ENCODE results near the gene TBCCD1. TPM values are rescaled to one million over a fixed set of nuclear protein-coding genes. Genes with fewer than 3 reads are reported as not detected.

The TBCCD1 gene
- total and polyA plus RNA-seq, 2 experiments from 2014 or later: 5.8 to 16.7 TPM

- H3K27me3 Mint-ChIP-seq (ENCODE audit: insufficient read depth, low read depth, poor library complexity): no peaks in the 10 kb centered on the region
- H3K4me1 Mint-ChIP-seq: peaks cover 5% of the 10 kb centered on the region; the same call in 1 of the 3 replicates
- no peak for DNase-seq (ENCODE audit: low spot score)
- Histone ChIP-seq H3K9me2 (ENCODE audit: insufficient read depth) (no peaks in the 10 kb centered on the region), H3K4me3 (no peak within 1 kb of the TSS), H3K4me1 (ENCODE audit: insufficient read depth) (no peaks in the 10 kb centered on the region), H3K27me3 (ENCODE audit: insufficient read depth) (no peaks in the 10 kb centered on the region), H4K20me1 (replicated peaks; ENCODE audit: insufficient read depth) (peaks cover 4% of the 10 kb centered on the region; the same call in 1 of the 2 replicates), H3F3A (replicated peaks; ENCODE audit: low read depth) (no peaks in the 10 kb centered on the region), H3K27ac (ENCODE audit: low read depth) (no peak within 1 kb of the TSS), H3K79me2 (replicated peaks; ENCODE audit: insufficient read depth) (no peaks in the 10 kb centered on the region), H3K36me3 (ENCODE audit: insufficient read depth) (no peaks in the 10 kb centered on the region; the same call in 1 of the 2 replicates), H3K4me2 (no peak within 1 kb of the TSS), H2AFZ (no peak within 1 kb of the TSS)
- H3K9me3 Mint-ChIP-seq: no peaks in the 10 kb centered on the region
- TF ChIP-seq POLR2AphosphoS5 (IDR thresholded peaks at IDR 0.05; ENCODE audit: low read depth) (no peak), ZNF114 (CRISPR knock-in tag; IDR thresholded peaks at IDR 0.05) (no peak), JUNB (IDR thresholded peaks at IDR 0.05; ENCODE audit: unreplicated experiment) (no peak), NANOG (IDR thresholded peaks at IDR 0.05; ENCODE audit: borderline replicate concordance) (no peak)
- no peak within 1 kb of the TSS for H3K27ac Mint-ChIP-seq
- peaks cover 4% of the 10 kb centered on the region; the same call in 2 of the 3 replicates for H3K36me3 Mint-ChIP-seq (ENCODE audit: low read depth)
- H3K4me3 Mint-ChIP-seq: no peak within 1 kb of the TSS
- no peak for ATAC-seq
These were observed 22.9 kb downstream of the TBCCD1 start, which contains the start of gene CRYGS for GRCh38 chr3:186544281-186544680. TSS of gene CRYGS (minus strand) at chr3:186544380. CDS start at chr3:186544326, 54 bp downstream.

- Histone ChIP-seq H3K27ac (ENCODE audit: low read depth) (no peak overlapping the region), H3K36me3 (ENCODE audit: insufficient read depth) (no peaks in the 10 kb centered on the region), H3K9me2 (ENCODE audit: insufficient read depth) (no peaks in the 10 kb centered on the region), H4K20me1 (replicated peaks; ENCODE audit: insufficient read depth) (no peaks in the 10 kb centered on the region), H3K27me3 (ENCODE audit: insufficient read depth) (no peaks in the 10 kb centered on the region), H3K4me3 (no peak overlapping the region), H3K4me1 (ENCODE audit: insufficient read depth) (no peaks in the 10 kb centered on the region), H3K4me2 (no peak overlapping the region), H2AFZ (no peak overlapping the region), H3K79me2 (replicated peaks; ENCODE audit: insufficient read depth) (no peaks in the 10 kb centered on the region), H3F3A (replicated peaks; ENCODE audit: low read depth) (no peaks in the 10 kb centered on the region)
- Mint-ChIP-seq H3K36me3 (ENCODE audit: low read depth) (no peaks in the 10 kb centered on the region), H3K27me3 (ENCODE audit: insufficient read depth, low read depth, poor library complexity) (no peaks in the 10 kb centered on the region), H3K27ac (peak overlapping the region; percentile 52), H3K4me3 (no peak overlapping the region), H3K4me1 (peaks cover 5% of the 10 kb centered on the region; the same call in 1 of the 3 replicates), H3K9me3 (no peaks in the 10 kb centered on the region)
- no peak for TF ChIP-seq EZH2 (IDR thresholded peaks at IDR 0.05; ENCODE audit: low read depth, unreplicated experiment)
- TF ChIP-seq ZNF462 (CRISPR knock-in tag; IDR thresholded peaks at IDR 0.05): no peak
- no peak for TF ChIP-seq ETS1 (IDR thresholded peaks at IDR 0.05)
- no peak for TF ChIP-seq ZNF331 (CRISPR knock-in tag; IDR thresholded peaks at IDR 0.05; ENCODE audit: low read depth)
- TF ChIP-seq POLR2AphosphoS5 (IDR thresholded peaks at IDR 0.05; ENCODE audit: low read depth): no peak
- TF ChIP-seq STAT1 (IDR thresholded peaks at IDR 0.05; ENCODE audit: unreplicated experiment): no peak
- DNase-seq (ENCODE audit: low spot score) (no peak), ATAC-seq (no peak)
These were observed 26.3 kb downstream of the TBCCD1 start for GRCh38 chr3:186540835-186541226.

Measured in GM23338 (cell line).